ENCODE results near the gene MRPS35.

Gene MRPS35

GRCh38 chr12:27790179-27790578 is 79.5 kb downstream of the MRPS35 start:
- in situ Hi-C loops (cut with MboI; ENCODE audit: low pct_unique_long_range_greater_than_20kb, low sequenced_read_pairs, unreplicated experiment) = no loop called here

DNA sequence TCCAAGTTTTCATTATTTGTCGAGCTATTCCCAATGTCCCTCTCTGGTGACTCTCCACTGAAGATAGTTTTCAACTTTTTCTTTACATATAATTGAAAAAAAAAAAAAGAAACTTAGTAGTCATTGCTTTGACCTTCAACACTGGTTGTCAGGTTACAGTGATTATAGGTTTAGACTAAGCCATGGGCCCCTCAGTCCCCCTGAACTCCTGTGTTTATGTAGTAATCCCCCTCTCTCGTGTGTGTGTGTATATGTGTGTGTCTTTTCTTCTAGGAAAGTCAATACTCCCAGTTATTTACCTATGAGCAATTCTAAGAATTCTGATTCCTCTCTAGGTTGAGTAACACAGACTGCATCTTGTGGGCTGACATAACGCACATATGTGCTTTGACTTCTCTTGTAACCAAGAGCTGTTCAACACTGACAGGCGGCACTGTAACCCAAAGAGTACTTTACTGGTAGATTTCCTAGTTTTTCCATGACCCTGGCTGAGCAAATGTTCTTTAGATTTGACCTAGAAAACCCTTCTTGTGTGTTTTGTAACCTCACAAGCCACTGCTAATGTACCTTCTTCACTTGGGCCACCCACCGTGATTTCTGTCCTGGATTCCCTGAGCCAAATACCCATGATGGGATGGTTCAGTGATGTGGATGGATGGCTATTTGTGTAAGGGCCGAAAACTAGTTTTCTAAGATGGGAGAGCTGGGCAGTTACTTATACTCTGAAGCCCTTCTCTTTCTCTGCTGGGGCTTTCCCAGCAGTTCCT is 84.4 kb downstream of the MRPS35 start:
- TF ChIP-seq CTCF (IDR thresholded peaks at IDR 0.05; ENCODE audit: extremely low read depth, insufficient read depth, missing control alignments) = no peak
- in situ Hi-C loops (cut with MboI; ENCODE audit: low pct_unique_long_range_greater_than_20kb, low sequenced_read_pairs, unreplicated experiment) = no loop called here
- no peak for DNase-seq (ENCODE audit: low spot score)

More at GRCh38 chr12:27790179-27790578, 79.5 kb downstream of the MRPS35 start:
- no peak for TF ChIP-seq CTCF (IDR thresholded peaks at IDR 0.05; ENCODE audit: extremely low read depth, insufficient read depth, missing control alignments)
- no peak for DNase-seq (ENCODE audit: low spot score)

DNA sequence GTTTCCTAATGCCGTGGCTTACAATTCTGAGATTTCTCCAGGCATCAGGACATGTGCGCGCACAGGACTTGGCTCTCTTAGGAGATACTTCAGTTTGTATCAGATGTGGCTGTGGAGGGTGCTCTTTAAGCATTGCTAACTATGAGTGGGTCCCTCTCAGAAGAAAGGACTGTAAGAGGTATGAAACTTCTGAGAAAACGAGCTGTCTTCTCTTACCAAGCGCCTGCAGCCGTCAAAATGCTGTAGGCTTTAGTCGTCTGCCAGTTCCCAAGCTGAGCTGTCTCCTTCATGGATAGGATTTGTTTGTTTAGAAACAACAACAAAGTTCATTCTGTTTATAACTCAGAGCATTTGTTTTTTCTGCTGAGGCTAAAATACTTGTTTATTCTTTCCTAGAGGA is 85.5 kb downstream of the MRPS35 start:
- DNase-seq (ENCODE audit: low spot score) = no peak
- no peak for TF ChIP-seq CTCF (IDR thresholded peaks at IDR 0.05; ENCODE audit: extremely low read depth, insufficient read depth, missing control alignments)
- in situ Hi-C loops (cut with MboI; ENCODE audit: low pct_unique_long_range_greater_than_20kb, low sequenced_read_pairs, unreplicated experiment) = no loop called here

GRCh38 chr12:27797301-27798025 is 86.8 kb downstream of the MRPS35 start:
- in situ Hi-C loops (cut with MboI; ENCODE audit: low pct_unique_long_range_greater_than_20kb, low sequenced_read_pairs, unreplicated experiment) = no loop called here
- TF ChIP-seq CTCF (IDR thresholded peaks at IDR 0.05; ENCODE audit: extremely low read depth, insufficient read depth, missing control alignments) = no peak
- DNase-seq (ENCODE audit: low spot score) = no peak

DNA sequence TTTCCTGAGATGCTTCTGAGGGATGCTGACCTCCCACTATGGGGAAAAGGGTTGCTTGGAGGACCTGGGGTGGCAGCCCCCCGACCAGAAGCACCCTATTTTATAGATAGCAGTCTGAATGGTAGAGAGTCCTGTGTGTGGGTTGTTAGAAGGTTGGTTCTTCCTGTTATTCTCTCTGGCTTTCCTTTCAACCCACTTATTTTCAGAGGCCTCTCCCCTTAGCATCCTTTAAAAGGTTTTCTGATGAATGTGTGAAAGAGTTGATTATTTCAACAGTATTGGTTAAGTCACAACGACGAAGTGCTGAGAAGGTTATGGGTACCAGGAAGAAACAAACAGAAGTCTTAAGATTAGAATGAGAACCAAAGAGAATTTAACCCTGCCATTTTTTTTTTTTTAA is 90.2 kb downstream of the MRPS35 start:
- DNase-seq (ENCODE audit: low spot score) = no peak
- TF ChIP-seq CTCF (IDR thresholded peaks at IDR 0.05; ENCODE audit: extremely low read depth, insufficient read depth, missing control alignments) = no peak
- in situ Hi-C loops (cut with MboI; ENCODE audit: low pct_unique_long_range_greater_than_20kb, low sequenced_read_pairs, unreplicated experiment) = no loop called here

DNA sequence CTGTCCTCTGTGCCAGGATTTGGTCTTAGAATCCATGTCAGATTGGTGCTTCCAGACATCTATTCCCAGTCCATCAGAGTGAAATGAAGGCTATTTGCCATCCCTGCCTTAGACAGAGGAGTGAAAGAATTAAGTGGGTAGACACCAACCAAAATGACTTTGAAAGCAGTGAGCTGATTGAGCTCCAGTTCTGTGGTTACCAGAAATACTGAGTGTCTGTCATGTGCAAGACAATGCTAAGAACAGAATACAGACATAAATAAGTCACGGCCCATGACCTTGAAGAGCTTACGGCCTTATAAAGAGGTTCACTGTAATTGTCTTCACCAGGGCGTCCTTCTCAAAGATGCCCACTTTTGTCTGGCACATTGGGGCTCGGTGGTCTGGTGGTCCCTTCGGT is 91.0 kb downstream of the MRPS35 start:
- DNase-seq (ENCODE audit: low spot score) = no peak
- in situ Hi-C loops (cut with MboI; ENCODE audit: low pct_unique_long_range_greater_than_20kb, low sequenced_read_pairs, unreplicated experiment) = no loop called here
- no peak for TF ChIP-seq CTCF (IDR thresholded peaks at IDR 0.05; ENCODE audit: extremely low read depth, insufficient read depth, missing control alignments)
